ENCODE measurements around the gene OR8B4. TPM values are rescaled to one million over a fixed set of nuclear protein-coding genes. Genes with fewer than 3 reads are reported as not detected.
"Not testable (repeated sequence)": the region's sequence is repeated elsewhere in the genome, so short reads cannot be mapped to it uniquely, and the experiment has no call there.

Gene OR8B4
- total RNA-seq, 8 experiments from 2014 or later: 0.38 TPM; not detected in 7

- no peak within 1 kb of the TSS for H3K27ac ChIP-seq
- ATAC-seq (replicated peaks in 6 of 8): no peak
- no peak within 1 kb of the TSS for H3K4me3 ChIP-seq
- in situ Hi-C loops (cut with MboI; ENCODE audit: low pct_unique_long_range_greater_than_20kb in 2 of 9, low sequenced_read_pairs in 9 of 9, unreplicated experiment in 9 of 9): no loop called here
- H3K4me1 ChIP-seq (replicated peaks in 1 of 2): no peaks in the 10 kb centered on the region
Observed at GRCh38 chr11:124398924-124399323, 25.7 kb downstream of the OR8B4 start, which contains the start of gene OR8B3. Gene OR8B3, minus strand, starts transcription at chr11:124399024. Its CDS starts 1,673 bp downstream, at chr11:124397351.

GRCh38 chr11:124396847-124397246 lies 27.8 kb downstream of the OR8B4 start:
- in situ Hi-C loops (cut with MboI; ENCODE audit: low pct_unique_long_range_greater_than_20kb in 2 of 9, low sequenced_read_pairs in 9 of 9, unreplicated experiment in 9 of 9); H3K27ac ChIP-seq; H3K4me3 ChIP-seq; ATAC-seq (replicated peaks in 6 of 8); H3K4me1 ChIP-seq (replicated peaks in 1 of 2): not testable (repeated sequence)
- WGBS, 10 experiments: 14 to 80% methylated on average over 1 of the region's 4 CpGs; no CpG with 5 or more reads in 8 of the 10 experiments

GRCh38 chr11:124394408-124394807 lies 30.3 kb downstream of the OR8B4 start:
- peak in 1 of 8 experiments; percentile 29 for ATAC-seq (replicated peaks in 6 of 8)
- Histone ChIP-seq H3K4me3 (no peak overlapping the region), H3K4me1 (replicated peaks in 1 of 2) (no peaks in the 10 kb centered on the region), H3K27ac (no peak overlapping the region)
- 25 to 100% (median 86%) methylated on average over 2 to 3 of the region's 3 CpGs; no CpG with 5 or more reads in 2 of the 10 experiments for WGBS, 10 experiments
- in situ Hi-C loops (cut with MboI; ENCODE audit: low pct_unique_long_range_greater_than_20kb in 2 of 9, low sequenced_read_pairs in 9 of 9, unreplicated experiment in 9 of 9): no loop called here

GRCh38 chr11:124384399-124384798 lies 40.3 kb downstream of the OR8B4 start, which contains the start of gene OR8B2:
Gene OR8B2, minus strand, starts transcription at chr11:124384499. Its CDS starts 1,156 bp downstream, at chr11:124383343.
- no peaks in the 10 kb centered on the region for H3K4me1 ChIP-seq (replicated peaks in 1 of 2)
- in situ Hi-C loops (cut with MboI; ENCODE audit: low pct_unique_long_range_greater_than_20kb in 2 of 9, low sequenced_read_pairs in 9 of 9, unreplicated experiment in 9 of 9): no loop called here
- no peak within 1 kb of the TSS for H3K4me3 ChIP-seq
- WGBS, 10 experiments: 37 to 100% (median 82%) methylated on average over 1 to 2 of the region's 2 CpGs; no CpG with 5 or more reads in 2 of the 10 experiments
- ATAC-seq (replicated peaks in 6 of 8): no peak
- no peak within 1 kb of the TSS for H3K27ac ChIP-seq

- H3K27ac ChIP-seq; H3K4me1 ChIP-seq (replicated peaks in 1 of 2); H3K4me3 ChIP-seq; ATAC-seq (replicated peaks in 6 of 8); in situ Hi-C loops (cut with MboI; ENCODE audit: low pct_unique_long_range_greater_than_20kb in 2 of 9, low sequenced_read_pairs in 9 of 9, unreplicated experiment in 9 of 9): not testable (repeated sequence)
- WGBS, 10 experiments: 42 to 80% methylated on average over 1 to 2 of the region's 6 CpGs; no CpG with 5 or more reads in 8 of the 10 experiments
Observed at GRCh38 chr11:124382857-124383256, 41.8 kb downstream of the OR8B4 start.

- Histone ChIP-seq H3K4me3 (no peak overlapping the region), H3K27ac (no peak overlapping the region), H3K4me1 (replicated peaks in 1 of 2) (no peaks in the 10 kb centered on the region)
- in situ Hi-C loops (cut with MboI; ENCODE audit: low pct_unique_long_range_greater_than_20kb in 2 of 9, low sequenced_read_pairs in 9 of 9, unreplicated experiment in 9 of 9): no loop called here
- ATAC-seq (replicated peaks in 6 of 8): no peak
- WGBS, 10 experiments: 75 to 100% (median 83%) methylated on average over 1 to 2 of the region's 2 CpGs; no CpG with 5 or more reads in 3 of the 10 experiments
Observed at GRCh38 chr11:124380585-124380984, 44.1 kb downstream of the OR8B4 start.

- no peak overlapping the region for H3K4me3 ChIP-seq
- peaks cover 0 to 7% of the 10 kb centered on the region in 2 donors for H3K4me1 ChIP-seq (replicated peaks in 1 of 2)
- in situ Hi-C loops (cut with MboI; ENCODE audit: low pct_unique_long_range_greater_than_20kb in 2 of 9, low sequenced_read_pairs in 9 of 9, unreplicated experiment in 9 of 9): no loop called here
- 0 to 88% (median 62%) methylated on average over 2 to 3 of the region's 3 CpGs for WGBS, 10 experiments
- no peak for ATAC-seq (replicated peaks in 6 of 8)
- H3K27ac ChIP-seq: no peak overlapping the region
Observed at GRCh38 chr11:124376280-124376679, 48.4 kb downstream of the OR8B4 start.

Other genes with a start within 250 kb of the OR8B4 start
- under 1 TPM in 3 of 8 experiments, not detected in 5; 0.17 to 0.43 (median 0.28) TPM for gene OR10D3, start 241.5 kb downstream of the OR8B4 start, total RNA-seq
- gene OR8G1, start 183.8 kb downstream of the OR8B4 start, total RNA-seq: under 1 TPM in 5 of 8 experiments, not detected in 3; 0.05 to 0.29 (median 0.14) TPM
- under 1 TPM in 4 of 8 experiments, not detected in 4; 0.27 to 0.59 (median 0.30) TPM for gene OR8G5, start 168.5 kb downstream of the OR8B4 start, total RNA-seq
- under 1 TPM in 5 of 8 experiments, not detected in 3; 0.05 to 0.66 (median 0.18) TPM for gene OR8D1, start 110.9 kb downstream of the OR8B4 start, total RNA-seq
- gene OR8D2, start 104.7 kb downstream of the OR8B4 start, total RNA-seq: under 1 TPM in 2 of 8 experiments, not detected in 6; 0.42 to 0.76 TPM
- gene OR8B2, start 40.4 kb downstream of the OR8B4 start, total RNA-seq: under 1 TPM in 1 of 8 experiments, not detected in 7; 0.66 TPM
- gene OR8B3, start 25.8 kb downstream of the OR8B4 start, total RNA-seq: under 1 TPM in 2 of 8 experiments, not detected in 6; 0.09 to 0.33 TPM
- gene OR8B8, start 20.8 kb upstream of the OR8B4 start, total RNA-seq: under 1 TPM in 5 of 8 experiments, not detected in 3; 0.04 to 0.76 (median 0.14) TPM
- gene OR8B12, start 118.8 kb upstream of the OR8B4 start, total RNA-seq: 1 to 10 TPM in 1 of 8 experiments, under 1 TPM in 3, not detected in 4; 0.25 to 1.2 (median 0.40) TPM
- under 1 TPM in 5 of 8 experiments, not detected in 3; 0.04 to 0.66 (median 0.23) TPM for gene OR8A1, start 145.1 kb upstream of the OR8B4 start, total RNA-seq
- under 1 TPM in 2 of 8 experiments, not detected in 6; 0.33 to 0.42 TPM for gene PANX3, start 186.6 kb upstream of the OR8B4 start, total RNA-seq
- gene TBRG1, start 198.0 kb upstream of the OR8B4 start, total RNA-seq: 10 to 100 TPM; 16.8 to 49.6 (median 25.9) TPM
- gene SIAE, start 248.9 kb upstream of the OR8B4 start, total RNA-seq: 10 to 100 TPM in 4 of 8 experiments, 1 to 10 TPM in 4; 3.2 to 78.6 (median 15.5) TPM
- 10 to 100 TPM; 13.7 to 71.4 (median 20.1) TPM for gene SPA17, start 249.0 kb upstream of the OR8B4 start, total RNA-seq

Data from motor neuron (in vitro differentiated cells).